Neural cell (in vitro differentiated cells): Measurements from ENCODE around the gene DNAJB2. TPM values are rescaled to one million over a fixed set of nuclear protein-coding genes. Genes with fewer than 3 reads are reported as not detected.
A peak's percentile ranks its signal among the peaks of the same experiment; 100 is the strongest.

Experiments used
- H2AFZ ChIP-seq: fragments of 200-600, 300-800 bp; sonication (generic), shearing (Covaris generic); 2 replicates; pipeline ENCODE4 v1.6.0; 2014; ENCODE audit warnings: low read depth, mild to moderate bottlenecking, antibody characterized with exemption, low read length, moderate library complexity
- H3F3A ChIP-seq: fragments of 200-600 bp; shearing (Covaris generic); 2 replicates; pipeline ENCODE4 v1.6.1; 2016; ENCODE audit warnings: mild to moderate bottlenecking, moderate library complexity, mixed read lengths, antibody characterized with exemption, low read length; ENCODE audit not compliant: insufficient read depth, poor library complexity, severe bottlenecking
- H3K27ac ChIP-seq: fragments of 200-600, 300-800 bp; sonication (generic), shearing (Covaris generic); 2 replicates; pipeline ENCODE4 v1.5.1; 2014; ENCODE audit warnings: mild to moderate bottlenecking, low read length, moderate library complexity
- H3K27me3 ChIP-seq: fragments of 300-800, 200-600 bp; sonication (generic), shearing (Covaris generic); 2 replicates; pipeline ENCODE4 v1.6.0; 2014; ENCODE audit warnings: mild to moderate bottlenecking, low read depth, low read length, moderate library complexity; ENCODE audit not compliant: insufficient read depth
- H3K36me3 ChIP-seq: fragments of 300-800, 200-600 bp; sonication (generic), shearing (Covaris generic); 2 replicates; pipeline ENCODE4 v1.5.1; 2014; ENCODE audit warnings: mild to moderate bottlenecking, antibody characterized with exemption, low read length, moderate library complexity; ENCODE audit not compliant: insufficient read depth
- H3K4me2 ChIP-seq: fragments of 300-800, 200-600 bp; sonication (generic), shearing (Covaris generic); 2 replicates; pipeline ENCODE4 v1.6.0; 2014; ENCODE audit warnings: mild to moderate bottlenecking, low read length
- H3K4me3 ChIP-seq: fragments of 300-800, 200-600 bp; sonication (generic), shearing (Covaris generic); 2 replicates; pipeline ENCODE4 v1.5.1; 2014; ENCODE audit warnings: mild to moderate bottlenecking, low read length, moderate library complexity
- H3K79me2 ChIP-seq: fragments of 200-600 bp; shearing (Covaris generic); replicated peaks from 2 replicates; pipeline ENCODE4 v1.6.0; 2014; ENCODE audit warnings: mild to moderate bottlenecking, low read length, moderate library complexity; ENCODE audit not compliant: insufficient read depth
- H3K9ac ChIP-seq: fragments of 300-800, 200-600 bp; sonication (generic), shearing (Covaris generic); 2 replicates; pipeline ENCODE4 v1.6.1; 2016; ENCODE audit warnings: mild to moderate bottlenecking, low read length, mixed read lengths
- H3K9me2 ChIP-seq: fragments of 200-600 bp; shearing (Covaris generic); 2 replicates; pipeline ENCODE4 v1.6.1; 2016; ENCODE audit warnings: mild to moderate bottlenecking, low read length, mixed read lengths; ENCODE audit not compliant: insufficient read depth
- H3K9me3 ChIP-seq: fragments of 200-600, 300-800 bp; sonication (generic), shearing (Covaris generic); 2 replicates; pipeline ENCODE4 v1.6.1; 2016; ENCODE audit warnings: mild to moderate bottlenecking, mixed run types, low read length, moderate library complexity, mixed read lengths
- H4K20me1 ChIP-seq: fragments of 200-600 bp; shearing (Covaris generic); 2 replicates; pipeline ENCODE4 v1.6.1; 2016; ENCODE audit warnings: mild to moderate bottlenecking, mixed run types; ENCODE audit not compliant: insufficient read depth
- EP300 ChIP-seq: fragments of 450-650 bp; conservative IDR thresholded peaks from 2 replicates; pipeline ENCODE4 v1.6.1; 2014; ENCODE audit warnings: antibody characterized with exemption, mild to moderate bottlenecking, moderate library complexity; ENCODE audit not compliant: poor library complexity, severe bottlenecking
- MXI1 ChIP-seq: fragments of 450-650 bp; conservative IDR thresholded peaks from 2 replicates; pipeline ENCODE4 v1.6.1; 2014; ENCODE audit warnings: antibody characterized with exemption, mild to moderate bottlenecking; ENCODE audit not compliant: poor library complexity, severe bottlenecking
- POLR2AphosphoS5 ChIP-seq: IDR thresholded peaks from 2 replicates; pipeline ENCODE4 v1.6.1; 2012
- RAD21 ChIP-seq: fragments of 450-650 bp; conservative IDR thresholded peaks from 2 replicates; pipeline ENCODE4 v1.6.1; 2014; ENCODE audit warnings: antibody characterized with exemption, mild to moderate bottlenecking, moderate library complexity
- SMC3 ChIP-seq: fragments of 450-650 bp; conservative IDR thresholded peaks from 2 replicates; pipeline ENCODE4 v1.6.1; 2014; ENCODE audit warnings: antibody characterized with exemption, mild to moderate bottlenecking, moderate library complexity; ENCODE audit not compliant: poor library complexity
- TAF1 ChIP-seq: IDR thresholded peaks from 2 replicates; pipeline ENCODE4 v1.6.1; 2012; ENCODE audit warnings: low read depth
- polyA plus RNA-seq: library from polyadenylated mRNA; depleted of rRNA; stranded (reverse); fragments of >200 nt; gene quantifications from 2 replicates; pipeline ENCODE4 v1.2.3, GENCODE V29; 2014
- TF ChIP-seq, protein P1 (sequence below): IDR thresholded peaks from 2 replicates; pipeline ENCODE4 v1.6.1; 2012; ENCODE audit warnings: borderline replicate concordance
- TF ChIP-seq, protein P2 (sequence below): fragments of 450-650 bp; IDR thresholded peaks from 2 replicates; pipeline ENCODE4 v1.5.1; 2014; ENCODE audit warnings: antibody characterized with exemption, mild to moderate bottlenecking, moderate library complexity; ENCODE audit not compliant: poor library complexity, severe bottlenecking

Gene DNAJB2
- polyA plus RNA-seq, 1 donor from 2014 or later: 145 TPM

DNA sequence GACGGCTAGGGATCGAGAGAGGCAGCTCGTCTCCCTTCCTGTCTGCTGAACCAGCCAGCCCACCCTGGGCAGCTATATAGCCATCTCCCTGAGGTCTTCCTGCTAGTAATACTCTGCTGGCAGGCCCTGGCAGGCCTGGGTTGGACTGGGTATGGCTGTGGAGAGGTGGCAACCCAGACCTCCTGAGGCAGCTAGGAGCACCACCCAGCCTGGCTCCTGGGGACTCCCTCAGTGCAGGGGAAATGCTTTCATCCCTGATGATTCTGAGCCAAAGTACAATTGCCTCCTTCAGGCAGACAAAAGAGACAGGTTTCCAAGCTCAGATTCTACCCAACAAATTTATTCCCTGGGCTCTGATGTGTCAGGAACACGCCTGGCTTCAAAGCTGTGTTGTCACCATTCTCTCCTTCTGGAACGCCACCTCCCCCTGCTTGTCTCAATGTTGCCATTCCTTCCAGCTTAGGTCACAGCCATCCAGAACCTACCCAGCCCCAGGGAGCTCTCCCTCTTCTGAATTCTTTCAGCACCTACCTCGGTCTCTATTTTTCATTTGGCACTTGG, 4.7 kb upstream of the DNAJB2 start:
- H3K9me2 ChIP-seq: no peaks in the 10 kb centered on the region
- H3K4me3 ChIP-seq: peak overlapping the region; percentile 37
- no peaks in the 10 kb centered on the region for H3K79me2 ChIP-seq
- H3K27me3 ChIP-seq: peaks cover 11% of the 10 kb centered on the region
- no peaks in the 10 kb centered on the region for H4K20me1 ChIP-seq
- TF ChIP-seq, protein P1, sequence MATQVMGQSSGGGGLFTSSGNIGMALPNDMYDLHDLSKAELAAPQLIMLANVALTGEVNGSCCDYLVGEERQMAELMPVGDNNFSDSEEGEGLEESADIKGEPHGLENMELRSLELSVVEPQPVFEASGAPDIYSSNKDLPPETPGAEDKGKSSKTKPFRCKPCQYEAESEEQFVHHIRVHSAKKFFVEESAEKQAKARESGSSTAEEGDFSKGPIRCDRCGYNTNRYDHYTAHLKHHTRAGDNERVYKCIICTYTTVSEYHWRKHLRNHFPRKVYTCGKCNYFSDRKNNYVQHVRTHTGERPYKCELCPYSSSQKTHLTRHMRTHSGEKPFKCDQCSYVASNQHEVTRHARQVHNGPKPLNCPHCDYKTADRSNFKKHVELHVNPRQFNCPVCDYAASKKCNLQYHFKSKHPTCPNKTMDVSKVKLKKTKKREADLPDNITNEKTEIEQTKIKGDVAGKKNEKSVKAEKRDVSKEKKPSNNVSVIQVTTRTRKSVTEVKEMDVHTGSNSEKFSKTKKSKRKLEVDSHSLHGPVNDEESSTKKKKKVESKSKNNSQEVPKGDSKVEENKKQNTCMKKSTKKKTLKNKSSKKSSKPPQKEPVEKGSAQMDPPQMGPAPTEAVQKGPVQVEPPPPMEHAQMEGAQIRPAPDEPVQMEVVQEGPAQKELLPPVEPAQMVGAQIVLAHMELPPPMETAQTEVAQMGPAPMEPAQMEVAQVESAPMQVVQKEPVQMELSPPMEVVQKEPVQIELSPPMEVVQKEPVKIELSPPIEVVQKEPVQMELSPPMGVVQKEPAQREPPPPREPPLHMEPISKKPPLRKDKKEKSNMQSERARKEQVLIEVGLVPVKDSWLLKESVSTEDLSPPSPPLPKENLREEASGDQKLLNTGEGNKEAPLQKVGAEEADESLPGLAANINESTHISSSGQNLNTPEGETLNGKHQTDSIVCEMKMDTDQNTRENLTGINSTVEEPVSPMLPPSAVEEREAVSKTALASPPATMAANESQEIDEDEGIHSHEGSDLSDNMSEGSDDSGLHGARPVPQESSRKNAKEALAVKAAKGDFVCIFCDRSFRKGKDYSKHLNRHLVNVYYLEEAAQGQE: no peak
- TF ChIP-seq, protein P2, sequence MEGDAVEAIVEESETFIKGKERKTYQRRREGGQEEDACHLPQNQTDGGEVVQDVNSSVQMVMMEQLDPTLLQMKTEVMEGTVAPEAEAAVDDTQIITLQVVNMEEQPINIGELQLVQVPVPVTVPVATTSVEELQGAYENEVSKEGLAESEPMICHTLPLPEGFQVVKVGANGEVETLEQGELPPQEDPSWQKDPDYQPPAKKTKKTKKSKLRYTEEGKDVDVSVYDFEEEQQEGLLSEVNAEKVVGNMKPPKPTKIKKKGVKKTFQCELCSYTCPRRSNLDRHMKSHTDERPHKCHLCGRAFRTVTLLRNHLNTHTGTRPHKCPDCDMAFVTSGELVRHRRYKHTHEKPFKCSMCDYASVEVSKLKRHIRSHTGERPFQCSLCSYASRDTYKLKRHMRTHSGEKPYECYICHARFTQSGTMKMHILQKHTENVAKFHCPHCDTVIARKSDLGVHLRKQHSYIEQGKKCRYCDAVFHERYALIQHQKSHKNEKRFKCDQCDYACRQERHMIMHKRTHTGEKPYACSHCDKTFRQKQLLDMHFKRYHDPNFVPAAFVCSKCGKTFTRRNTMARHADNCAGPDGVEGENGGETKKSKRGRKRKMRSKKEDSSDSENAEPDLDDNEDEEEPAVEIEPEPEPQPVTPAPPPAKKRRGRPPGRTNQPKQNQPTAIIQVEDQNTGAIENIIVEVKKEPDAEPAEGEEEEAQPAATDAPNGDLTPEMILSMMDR: peak; percentile 30
- TF ChIP-seq SMC3 (no peak), RAD21 (no peak), TAF1 (no peak), EP300 (peak; percentile 34)
- peak overlapping the region; percentile 74 for H3K27ac ChIP-seq
- H3K9me3 ChIP-seq: no peaks in the 10 kb centered on the region
- peak overlapping the region; percentile 44 for H3K9ac ChIP-seq
- H3F3A ChIP-seq: peaks cover 10% of the 10 kb centered on the region
- H3K4me2 ChIP-seq: no peak overlapping the region
- peak overlapping the region; percentile 19 for H2AFZ ChIP-seq
- no peaks in the 10 kb centered on the region for H3K36me3 ChIP-seq

DNA sequence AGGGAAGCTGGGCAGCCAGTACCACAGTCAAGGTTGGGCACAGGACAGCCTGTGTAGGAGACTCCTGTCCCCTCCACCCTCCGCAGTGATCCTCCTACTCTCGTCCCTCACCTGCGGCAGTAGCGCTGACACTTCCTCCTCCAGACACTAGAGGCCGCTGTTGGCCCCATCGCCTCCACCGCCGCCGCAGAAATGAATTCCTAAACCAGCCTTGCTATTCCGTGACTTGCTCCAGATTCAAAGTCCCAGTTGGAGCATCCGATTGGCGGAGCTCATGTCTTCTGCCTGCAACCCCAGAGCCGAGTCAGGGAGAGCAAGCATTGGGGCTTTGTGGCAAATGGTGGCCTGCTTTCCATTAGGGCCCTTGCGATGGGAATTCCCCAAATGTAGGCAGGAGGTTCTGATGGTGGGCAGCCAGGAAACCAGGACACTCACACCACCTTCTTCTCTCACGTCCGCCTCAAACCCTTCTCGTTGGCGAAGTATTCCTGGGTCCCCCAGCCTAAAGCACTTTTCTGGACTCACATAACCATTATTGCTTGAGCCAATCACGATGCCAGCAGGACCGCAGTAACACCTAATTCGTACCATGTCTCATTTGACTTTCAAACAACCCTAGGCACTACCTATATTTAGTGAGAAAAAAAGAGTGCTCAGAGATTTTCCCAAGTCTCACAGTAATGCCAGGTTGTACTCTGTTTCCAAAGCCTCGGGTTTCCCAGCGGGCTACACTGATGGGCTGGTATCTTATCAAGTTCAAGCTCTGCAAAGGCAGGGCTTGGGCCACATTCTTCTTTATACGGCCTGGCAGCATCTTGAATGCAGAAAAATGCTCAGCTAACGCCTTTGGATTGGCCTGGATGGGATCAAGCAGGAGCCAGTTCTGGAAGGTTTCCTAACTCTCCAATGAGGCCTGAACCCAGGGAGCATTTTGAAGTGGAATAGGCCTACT, 1.2 kb upstream of the DNAJB2 start:
- peak overlapping the region; percentile 15 for H3K4me2 ChIP-seq
- H2AFZ ChIP-seq: no peak overlapping the region
- no peaks in the 10 kb centered on the region for H3K36me3 ChIP-seq
- no peaks in the 10 kb centered on the region for H3K79me2 ChIP-seq
- H3F3A ChIP-seq: peaks cover 10% of the 10 kb centered on the region
- peak overlapping the region; percentile 79 for H3K27ac ChIP-seq
- no peaks in the 10 kb centered on the region for H3K27me3 ChIP-seq
- no peaks in the 10 kb centered on the region for H3K9me3 ChIP-seq
- H3K9me2 ChIP-seq: no peaks in the 10 kb centered on the region
- H3K9ac ChIP-seq: peak overlapping the region; percentile 82
- TF ChIP-seq RAD21 (peak; percentile 88), EP300 (peak; percentile 12), MXI1 (peak; percentile 35), SMC3 (peak; percentile 86), POLR2AphosphoS5 (no peak), TAF1 (no peak)
- TF ChIP-seq, protein P2: peak; percentile 97
- H3K4me3 ChIP-seq: peak overlapping the region; percentile 74
- H4K20me1 ChIP-seq: no peaks in the 10 kb centered on the region
